HEK293T (cell line): Measurements from ENCODE around the gene DOCK10.

Experiments
- CTCF ChIA-PET: fragments of 350-600 bp; formaldehyde crosslinking; extraction: SDS; loops from one replicate; lab custom pipeline; 2021; ENCODE audit warnings: antibody characterized with exemption, inconsistent platforms; lab: Yijun Ruan, JAX
- POLR2A ChIA-PET: fragments of 350-600 bp; formaldehyde crosslinking; extraction: SDS; loops from one replicate; lab custom pipeline; 2020; ENCODE audit warnings: antibody characterized with exemption, inconsistent platforms; lab: Yijun Ruan, JAX
- DNase-seq: peaks from one replicate; pipeline ENCODE4 v3.0.0; 2012; ENCODE audit warnings: mixed read lengths; ENCODE audit errors: extremely low spot score
- ARNT ChIP-seq: fragments of 450-650 bp; IDR thresholded peaks from 2 replicates; pipeline ENCODE4 v1.6.1; 2017; ENCODE audit warnings: mild to moderate bottlenecking
- BHLHE40 ChIP-seq: fragments of 450-650 bp; IDR thresholded peaks from 2 replicates; pipeline ENCODE4 v1.6.1; 2016; ENCODE audit warnings: mild to moderate bottlenecking, moderate library complexity, borderline replicate concordance
- CTBP1 ChIP-seq: fragments of 450-650 bp; IDR thresholded peaks from 2 replicates; pipeline ENCODE4 v1.6.1; 2016; ENCODE audit warnings: borderline replicate concordance
- ELF4 ChIP-seq: fragments of 450-650 bp; IDR thresholded peaks from 2 replicates; pipeline ENCODE4 v1.6.1; 2017; ENCODE audit warnings: antibody characterized with exemption
- FOXA1 ChIP-seq: fragments of 450-650 bp; IDR thresholded peaks from 2 replicates; pipeline ENCODE4 v1.6.1; 2016; ENCODE audit warnings: mild to moderate bottlenecking
- FOXK2 ChIP-seq: fragments of 450-650 bp; IDR thresholded peaks from 2 replicates; pipeline ENCODE4 v1.6.1; 2016; ENCODE audit warnings: mild to moderate bottlenecking
- FOXM1 ChIP-seq: fragments of 450-650 bp; IDR thresholded peaks from 2 replicates; pipeline ENCODE4 v1.6.1; 2017; ENCODE audit warnings: mild to moderate bottlenecking, borderline replicate concordance
- HDGF ChIP-seq: fragments of 450-650 bp; IDR thresholded peaks from 2 replicates; pipeline ENCODE4 v1.6.1; 2017; ENCODE audit warnings: antibody characterized with exemption, borderline replicate concordance
- L3MBTL2 ChIP-seq: fragments of 450-650 bp; conservative IDR thresholded peaks from 2 replicates; pipeline ENCODE4 v1.6.1; 2016; ENCODE audit warnings: mild to moderate bottlenecking
- LEF1 ChIP-seq: fragments of 450-650 bp; IDR thresholded peaks from 2 replicates; pipeline ENCODE4 v1.6.1; 2017; ENCODE audit warnings: mild to moderate bottlenecking, borderline replicate concordance
- NFRKB ChIP-seq: fragments of 450-650 bp; IDR thresholded peaks from 2 replicates; pipeline ENCODE4 v1.6.1; 2016; ENCODE audit warnings: mild to moderate bottlenecking, moderate library complexity
- PKNOX1 ChIP-seq: fragments of 450-650 bp; IDR thresholded peaks from 2 replicates; pipeline ENCODE4 v1.6.1; 2016
- SP1 ChIP-seq: fragments of 450-650 bp; IDR thresholded peaks from 2 replicates; pipeline ENCODE4 v1.6.1; 2017
- SUZ12 ChIP-seq: fragments of 450-650 bp; IDR thresholded peaks from 2 replicates; pipeline ENCODE4 v1.6.1; 2016; ENCODE audit warnings: mild to moderate bottlenecking
- TARDBP ChIP-seq: fragments of 450-650 bp; IDR thresholded peaks from 2 replicates; pipeline ENCODE4 v1.6.1; 2016
- ZNF384 ChIP-seq: fragments of 450-650 bp; IDR thresholded peaks from 2 replicates; pipeline ENCODE4 v1.6.1; 2016

Gene DOCK10

GRCh38 chr2:224781400-224781799, 260.9 kb downstream of the DOCK10 start:
- ChIA-PET POLR2A (no interaction called here), CTCF (interaction anchor here (0.6 kb wide), 1 partner anchor 22 kb away, joined by 4 read pairs; no protein-coding TSS in a partner anchor)
- DNase-seq, result no peak
- no peak for TF ChIP-seq SP1
- no peak for TF ChIP-seq FOXK2
- TF ChIP-seq LEF1, result no peak
- TF ChIP-seq ARNT, result no peak
- no peak for TF ChIP-seq ZNF384
- TF ChIP-seq ELF4, result no peak
- TF ChIP-seq PKNOX1, result no peak
- no peak for TF ChIP-seq FOXM1

- CTCF ChIA-PET, result no interaction called here
- TF ChIP-seq NFRKB, result no peak
- TF ChIP-seq FOXK2, result no peak
- TF ChIP-seq LEF1, result no peak
- TF ChIP-seq TARDBP, result no peak
- TF ChIP-seq ELF4, result no peak
- no peak for TF ChIP-seq FOXM1
- no peak for TF ChIP-seq SUZ12
- TF ChIP-seq SP1, result no peak
- DNase-seq, result no peak
- POLR2A ChIA-PET, result no interaction called here
Observed at GRCh38 chr2:224780823-224781222, 261.4 kb downstream of the DOCK10 start.

GRCh38 chr2:224780106-224780505, 262.2 kb downstream of the DOCK10 start:
- DNase-seq, result no peak
- TF ChIP-seq CTBP1 (no peak), LEF1 (no peak), HDGF (no peak), NFRKB (no peak)
- POLR2A ChIA-PET, result no interaction called here
- CTCF ChIA-PET, result no interaction called here

DNA sequence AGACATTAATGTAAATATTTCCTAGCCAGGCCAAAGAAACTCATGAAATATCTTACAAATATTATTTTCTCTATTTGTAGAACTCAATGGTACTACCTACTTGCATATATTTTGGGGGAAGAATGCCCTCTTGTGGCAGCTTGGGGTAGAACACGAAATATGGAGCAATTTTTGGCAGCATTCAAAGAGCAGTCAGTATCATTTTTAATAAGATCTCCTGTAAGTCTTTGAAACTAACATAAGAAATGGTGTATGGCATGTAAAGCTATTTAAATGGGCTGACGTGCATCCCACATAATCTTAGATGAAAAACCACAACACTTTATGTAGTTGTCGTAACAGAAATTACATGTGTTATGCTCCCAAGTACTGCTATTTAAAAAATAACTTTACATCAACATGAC, 263.8 kb downstream of the DOCK10 start:
- POLR2A ChIA-PET, result no interaction called here
- CTCF ChIA-PET, result interaction anchor here (0.6 to 1.2 kb wide), 4 partner anchors 16 to 236 kb away, joined by 3 to 5 read pairs (median 4); no protein-coding TSS in a partner anchor
- TF ChIP-seq FOXA1 (no peak), CTBP1 (no peak), ARNT (no peak), BHLHE40 (no peak)
- peak; percentile 32 for DNase-seq

GRCh38 chr2:224777559-224777930, 264.7 kb downstream of the DOCK10 start:
- DNase-seq, result no peak
- POLR2A ChIA-PET, result no interaction called here
- CTCF ChIA-PET, result interaction anchor here (1.2 kb wide), 1 partner anchor 15 kb away, joined by 3 read pairs; no protein-coding TSS in a partner anchor
- TF ChIP-seq FOXA1, result no peak
- no peak for TF ChIP-seq ZNF384
- TF ChIP-seq FOXK2, result no peak
- no peak for TF ChIP-seq PKNOX1
- no peak for TF ChIP-seq HDGF
- TF ChIP-seq BHLHE40, result no peak

GRCh38 chr2:224776795-224777558, 265.3 kb downstream of the DOCK10 start:
- TF ChIP-seq CTBP1, result no peak
- no peak for TF ChIP-seq BHLHE40
- TF ChIP-seq NFRKB, result no peak
- TF ChIP-seq SUZ12, result no peak
- no peak for TF ChIP-seq HDGF
- TF ChIP-seq FOXA1, result no peak
- no peak for DNase-seq
- ChIA-PET CTCF (interaction anchor here (0.7 to 1.2 kb wide), 3 partner anchors 15 to 1985 kb away, joined by 3 read pairs; no protein-coding TSS in a partner anchor), POLR2A (no interaction called here)

- no peak for DNase-seq
- ChIA-PET POLR2A (no interaction called here), CTCF (interaction anchor here (0.6 to 0.7 kb wide), 2 partner anchors 296 to 354 kb away, joined by 5 to 7 read pairs; no protein-coding TSS in a partner anchor)
- TF ChIP-seq LEF1 (no peak), SP1 (no peak)
Observed at GRCh38 chr2:224775647-224776046, 266.6 kb downstream of the DOCK10 start.

- ChIA-PET POLR2A (no interaction called here), CTCF (no interaction called here)
- TF ChIP-seq FOXM1 (no peak), SP1 (no peak), CTBP1 (no peak), LEF1 (no peak), ARNT (no peak), FOXK2 (no peak), SUZ12 (no peak), L3MBTL2 (no peak)
- no peak for DNase-seq
Observed at GRCh38 chr2:224774735-224775134, 267.5 kb downstream of the DOCK10 start.
